Calu3 (cell line): ENCODE data around the gene SAMD8. TPM values are rescaled to one million over a fixed set of nuclear protein-coding genes. Genes with fewer than 3 reads are reported as not detected.
"Not testable (repeated sequence)": the region's sequence is repeated elsewhere in the genome, so short reads cannot be mapped to it uniquely, and the experiment has no call there.

Source experiments
- BruUV-seq: library from RNA; stranded (reverse); fragments of 400-500 nt; replicated peaks from 2 replicates; lab custom pipeline; 2021; lab: Mats Ljungman, UMichigan
- CTCF ChIA-PET: fragments of 300-600 bp; sonication (Branson Sonifier 250); formaldehyde crosslinking; loops from one replicate; lab custom pipeline; 2022; ENCODE audit warnings: antibody characterized with exemption; lab: Charles Lee
- DNase-seq: peaks from one replicate; pipeline ENCODE4 v3.0.0; 2022
- H3K27ac Mint-ChIP-seq: one replicate; pipeline ENCODE4 v1.8.0; 2022; ENCODE audit warnings: mixed read lengths; ENCODE audit not compliant: unreplicated experiment
- H3K27me3 Mint-ChIP-seq: one replicate; pipeline ENCODE4 v1.8.0; 2022; ENCODE audit warnings: mixed read lengths; ENCODE audit not compliant: unreplicated experiment
- H3K36me3 Mint-ChIP-seq: one replicate; pipeline ENCODE4 v1.8.0; 2022; ENCODE audit warnings: mild to moderate bottlenecking, moderate library complexity, mixed read lengths; ENCODE audit not compliant: insufficient read depth, unreplicated experiment
- H3K4me1 Mint-ChIP-seq: one replicate; pipeline ENCODE4 v1.8.0; 2022; ENCODE audit warnings: mild to moderate bottlenecking, low read depth, mixed read lengths; ENCODE audit not compliant: unreplicated experiment
- H3K4me3 Mint-ChIP-seq: one replicate; pipeline ENCODE4 v1.8.0; 2022; ENCODE audit warnings: mild to moderate bottlenecking, low read depth, moderate library complexity, mixed read lengths; ENCODE audit not compliant: unreplicated experiment
- H3K9me3 Mint-ChIP-seq: one replicate; pipeline ENCODE4 v1.8.0; 2022; ENCODE audit warnings: low read depth, mixed read lengths; ENCODE audit not compliant: unreplicated experiment
- intact Hi-C: fragments of 100-400 bp; cut with micrococcal nuclease; formaldehyde crosslinking; loops from one replicate; pipeline ENCODE4 v1.10.0; 2022; ENCODE audit not compliant: unreplicated experiment
- total RNA-seq: library from RNA; stranded (reverse); gene quantifications from 2 replicates; pipeline ENCODE4 v1.2.3, GENCODE V29; 2022
- TF ChIP-seq, protein P1 (sequence below): fragments of 200-600 bp; IDR thresholded peaks from one replicate; pipeline ENCODE4 v1.8.0; 2022; ENCODE audit warnings: antibody characterized with exemption; ENCODE audit not compliant: unreplicated experiment

The SAMD8 gene
- total RNA-seq, 1 experiment from 2014 or later, result 19.9 TPM

DNA sequence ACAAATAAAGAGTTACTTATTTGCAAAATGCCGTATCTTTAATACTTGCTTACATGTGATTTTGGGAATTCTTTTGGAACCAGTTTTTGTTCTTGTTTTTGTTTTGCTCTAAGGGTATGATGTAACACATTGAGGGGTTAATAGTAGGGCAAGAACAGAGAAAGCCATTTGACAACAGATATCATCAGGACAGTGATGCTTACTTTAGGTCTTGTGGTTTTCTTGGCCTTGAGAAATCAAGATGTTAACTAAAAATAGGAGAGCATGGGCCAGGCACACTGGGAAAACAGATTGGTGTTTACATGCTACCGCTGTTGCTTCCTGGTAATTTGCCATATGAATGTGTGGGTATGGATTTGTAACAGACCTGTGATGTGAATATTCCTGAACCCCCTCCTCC is 3.7 kb downstream of the SAMD8 start:
- no peaks in the 10 kb centered on the region for H3K9me3 Mint-ChIP-seq
- intact Hi-C loops, result no loop called here
- BruUV-seq, result no TSS peak
- peaks cover 12% of the 10 kb centered on the region for H3K4me1 Mint-ChIP-seq
- no peak overlapping the region for H3K27ac Mint-ChIP-seq
- no peak overlapping the region for H3K4me3 Mint-ChIP-seq
- peaks cover 25% of the 10 kb centered on the region for H3K36me3 Mint-ChIP-seq
- no peak for DNase-seq
- TF ChIP-seq, protein P1, sequence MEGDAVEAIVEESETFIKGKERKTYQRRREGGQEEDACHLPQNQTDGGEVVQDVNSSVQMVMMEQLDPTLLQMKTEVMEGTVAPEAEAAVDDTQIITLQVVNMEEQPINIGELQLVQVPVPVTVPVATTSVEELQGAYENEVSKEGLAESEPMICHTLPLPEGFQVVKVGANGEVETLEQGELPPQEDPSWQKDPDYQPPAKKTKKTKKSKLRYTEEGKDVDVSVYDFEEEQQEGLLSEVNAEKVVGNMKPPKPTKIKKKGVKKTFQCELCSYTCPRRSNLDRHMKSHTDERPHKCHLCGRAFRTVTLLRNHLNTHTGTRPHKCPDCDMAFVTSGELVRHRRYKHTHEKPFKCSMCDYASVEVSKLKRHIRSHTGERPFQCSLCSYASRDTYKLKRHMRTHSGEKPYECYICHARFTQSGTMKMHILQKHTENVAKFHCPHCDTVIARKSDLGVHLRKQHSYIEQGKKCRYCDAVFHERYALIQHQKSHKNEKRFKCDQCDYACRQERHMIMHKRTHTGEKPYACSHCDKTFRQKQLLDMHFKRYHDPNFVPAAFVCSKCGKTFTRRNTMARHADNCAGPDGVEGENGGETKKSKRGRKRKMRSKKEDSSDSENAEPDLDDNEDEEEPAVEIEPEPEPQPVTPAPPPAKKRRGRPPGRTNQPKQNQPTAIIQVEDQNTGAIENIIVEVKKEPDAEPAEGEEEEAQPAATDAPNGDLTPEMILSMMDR, result no peak
- no peaks in the 10 kb centered on the region for H3K27me3 Mint-ChIP-seq
- CTCF ChIA-PET, result interaction anchor here (0.7 to 0.8 kb wide), 3 partner anchors 8 to 500 kb away, joined by 3 to 6 read pairs (median 3); no protein-coding TSS in a partner anchor

DNA sequence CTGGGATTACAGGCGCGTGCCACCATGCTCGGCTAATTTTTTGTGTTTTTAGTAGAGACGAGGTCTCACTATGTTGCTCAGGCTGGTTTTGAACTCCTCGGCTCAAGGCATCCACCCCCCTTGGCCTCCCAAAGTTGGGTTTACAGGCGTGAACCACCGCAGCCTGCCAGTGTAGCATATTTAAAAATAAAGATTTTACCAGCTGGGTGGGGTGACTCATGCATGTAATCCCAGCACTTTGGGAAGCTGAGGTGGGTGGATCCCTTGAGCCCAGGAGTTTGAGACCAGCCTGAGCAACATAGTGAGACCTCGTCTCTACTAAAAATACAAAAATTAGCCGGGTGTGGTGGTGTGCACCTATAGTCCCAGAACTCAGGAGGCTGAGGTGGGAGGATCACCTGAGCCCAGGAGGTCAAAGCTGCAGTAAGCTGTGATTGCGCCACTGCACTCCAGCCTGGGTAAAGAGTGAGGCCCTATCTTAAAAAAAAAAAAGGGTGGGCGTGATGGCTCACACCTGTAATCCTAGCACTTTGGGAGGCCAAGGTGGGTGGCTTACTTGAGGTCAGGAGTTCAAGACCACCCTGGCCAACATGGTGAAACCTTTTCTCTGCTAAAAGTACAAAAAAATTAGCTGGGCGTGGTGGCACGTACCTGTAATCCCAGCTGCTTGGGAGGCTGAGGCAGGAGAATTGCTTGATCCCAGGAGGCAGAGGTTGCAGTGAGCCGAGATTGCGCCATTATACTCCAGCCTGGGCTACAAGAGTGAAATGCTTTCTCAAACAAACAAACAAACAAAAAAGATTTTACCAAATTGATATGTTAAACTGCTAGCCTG is 5.7 kb downstream of the SAMD8 start:
- BruUV-seq, H3K4me3 Mint-ChIP-seq, H3K9me3 Mint-ChIP-seq, DNase-seq, H3K27ac Mint-ChIP-seq, H3K27me3 Mint-ChIP-seq, H3K36me3 Mint-ChIP-seq, intact Hi-C loops: not testable (repeated sequence)
- peaks cover 12% of the 10 kb centered on the region for H3K4me1 Mint-ChIP-seq
- CTCF ChIA-PET, result interaction anchor here (0.6 to 0.8 kb wide), 4 partner anchors 18 to 787 kb away, joined by 3 read pairs; no protein-coding TSS in a partner anchor

DNA sequence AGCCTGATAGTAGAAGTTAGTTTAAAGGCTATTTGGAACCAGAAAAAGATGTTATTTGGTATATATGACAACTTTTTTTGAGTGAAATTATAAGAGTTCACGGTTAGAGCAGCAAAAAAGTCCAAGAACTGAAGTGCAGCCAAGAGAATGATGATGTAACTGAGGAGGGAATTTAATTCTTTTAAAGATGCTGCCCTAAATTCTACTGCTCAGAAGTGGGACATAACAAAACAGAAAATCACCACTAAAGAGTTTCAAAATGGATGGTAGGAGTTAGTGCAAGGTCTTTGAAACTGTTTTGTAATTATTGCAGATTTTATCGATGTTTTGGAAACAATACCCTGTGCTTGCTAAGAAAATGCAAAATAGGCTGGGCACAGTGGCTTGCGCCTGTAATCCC is 6.5 kb downstream of the SAMD8 start:
- Mint-ChIP-seq H3K4me1 (peaks cover 7% of the 10 kb centered on the region), H3K4me3 (no peak overlapping the region), H3K36me3 (no peaks in the 10 kb centered on the region), H3K27me3 (no peaks in the 10 kb centered on the region), H3K9me3 (no peaks in the 10 kb centered on the region), H3K27ac (no peak overlapping the region)
- CTCF ChIA-PET, result interaction anchor here (0.7 kb wide), 1 partner anchor 24 kb away, joined by 3 read pairs; no protein-coding TSS in a partner anchor
- no peak for DNase-seq
- no TSS peak for BruUV-seq
- TF ChIP-seq, protein P1, result no peak
- intact Hi-C loops, result no loop called here

DNA sequence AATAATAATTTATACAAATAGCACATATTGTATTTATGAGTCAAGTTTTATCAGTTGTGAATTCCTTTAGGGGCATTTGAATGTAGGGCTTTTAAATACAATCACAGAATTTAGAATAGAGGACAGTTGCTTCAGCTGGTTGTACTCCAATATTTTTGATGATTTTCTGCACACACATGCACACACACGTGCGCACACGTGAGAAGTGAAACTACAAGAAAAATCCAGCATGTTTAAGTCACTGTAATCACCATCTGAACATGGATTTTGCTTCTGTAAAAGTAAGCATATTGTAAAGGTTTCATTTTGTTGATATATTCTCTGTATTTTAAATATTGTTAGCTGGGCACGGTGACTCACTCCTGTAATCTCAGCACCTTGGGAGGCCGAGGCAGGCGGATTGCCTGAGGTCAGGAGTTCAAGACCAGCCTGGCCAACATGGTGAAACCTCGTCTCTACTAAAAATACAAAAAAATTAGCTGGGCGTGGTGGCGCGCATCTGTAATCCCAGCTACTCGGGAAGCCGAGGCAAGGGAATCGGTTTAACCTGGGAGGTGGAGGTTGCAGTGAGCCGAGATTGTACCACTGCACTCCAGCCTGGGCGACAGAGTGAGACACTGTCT is 8.1 kb downstream of the SAMD8 start:
- H3K27ac Mint-ChIP-seq, H3K36me3 Mint-ChIP-seq, intact Hi-C loops, DNase-seq, H3K9me3 Mint-ChIP-seq, H3K4me3 Mint-ChIP-seq, H3K4me1 Mint-ChIP-seq, H3K27me3 Mint-ChIP-seq, BruUV-seq: not testable (repeated sequence)
- CTCF ChIA-PET, result interaction anchor here (0.6 kb wide), 1 partner anchor 113 kb away, joined by 7 read pairs; no protein-coding TSS in a partner anchor

DNA sequence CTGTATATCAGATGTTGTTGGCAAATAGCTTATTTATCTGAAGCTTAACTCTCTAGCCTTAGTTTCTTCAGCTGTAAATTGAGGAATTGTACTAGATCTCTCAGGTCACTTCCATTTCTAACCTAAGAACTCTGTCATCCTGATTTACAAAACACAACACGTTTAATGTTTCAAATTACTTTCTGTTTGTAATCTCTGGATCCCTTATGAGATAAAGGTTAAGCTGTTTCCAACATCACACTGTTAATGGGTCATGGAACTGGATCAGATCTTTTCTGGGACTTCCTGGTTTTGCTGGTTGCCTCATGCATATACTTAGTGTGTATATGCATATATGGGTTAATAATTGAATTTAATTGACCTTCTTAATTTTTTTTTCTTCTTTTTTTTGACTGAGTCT is 9.9 kb downstream of the SAMD8 start:
- Mint-ChIP-seq H3K4me3 (no peak overlapping the region), H3K27me3 (no peaks in the 10 kb centered on the region), H3K36me3 (peaks cover 5% of the 10 kb centered on the region), H3K4me1 (no peaks in the 10 kb centered on the region), H3K27ac (no peak overlapping the region), H3K9me3 (no peaks in the 10 kb centered on the region)
- BruUV-seq, result no TSS peak
- intact Hi-C loops, result no loop called here
- TF ChIP-seq, protein P1, result no peak
- DNase-seq, result no peak
- CTCF ChIA-PET, result no interaction called here
